Fibroblast of villous mesenchyme (primary cell): ENCODE measurements around the gene C1GALT1C1L. TPM values are rescaled to one million over a fixed set of nuclear protein-coding genes. Genes with fewer than 3 reads are reported as not detected.

ENCODE experiments used
- DNase-seq: peaks from one replicate; pipeline ENCODE4 v3.0.0-alpha.2; 2010; ENCODE audit warnings: low read depth
- H3K4me3 ChIP-seq: 2 replicates; pipeline ENCODE4 v1.5.1; 2011; ENCODE audit warnings: low read depth, mild to moderate bottlenecking, low read length
- total RNA-seq: library from RNA; depleted of rRNA; stranded (reverse); fragments of >200 nt; gene quantifications from 2 replicates; pipeline ENCODE4 v1.2.3, GENCODE V29; 2012
- TF ChIP-seq, protein P1 (sequence below): IDR thresholded peaks from 2 replicates; pipeline ENCODE4 v1.5.1; 2012; ENCODE audit warnings: low read depth, mild to moderate bottlenecking, low read length; ENCODE audit not compliant: insufficient read depth

The C1GALT1C1L gene
- total RNA-seq, 1 donor, result 0.86 TPM

DNA sequence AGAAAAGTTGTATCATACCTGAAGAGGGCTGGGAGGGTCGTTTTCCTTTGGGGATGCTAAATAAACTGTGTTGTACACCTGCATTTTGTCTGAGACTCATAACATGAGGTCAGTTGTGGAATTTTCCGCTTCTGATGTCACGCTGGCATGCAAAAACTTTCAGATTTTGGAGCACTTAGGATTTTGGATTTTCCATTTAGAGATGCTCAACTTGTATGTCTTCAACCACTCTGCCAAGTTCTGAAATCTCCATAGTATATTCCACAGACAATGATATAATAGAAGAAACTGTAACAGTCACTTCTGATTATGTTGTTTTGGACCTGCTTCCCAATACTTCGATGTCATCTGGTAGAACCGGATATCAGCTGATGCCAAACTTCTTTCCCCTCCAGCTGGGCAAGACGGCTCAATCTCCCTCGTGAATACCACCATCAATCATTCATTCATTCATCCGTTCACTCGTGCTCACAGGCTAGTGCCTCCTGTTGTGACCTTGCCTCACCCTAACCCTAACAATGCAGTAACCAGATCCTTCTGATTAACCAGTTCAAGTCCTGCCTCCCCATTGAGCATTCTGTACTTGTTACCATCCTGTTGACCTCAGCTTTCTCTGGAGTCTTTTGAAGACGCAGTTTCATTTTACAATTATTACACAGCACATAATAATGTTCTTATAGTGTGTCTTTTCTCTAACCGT lies 44.5 kb downstream of the C1GALT1C1L start:
- TF ChIP-seq, protein P1, sequence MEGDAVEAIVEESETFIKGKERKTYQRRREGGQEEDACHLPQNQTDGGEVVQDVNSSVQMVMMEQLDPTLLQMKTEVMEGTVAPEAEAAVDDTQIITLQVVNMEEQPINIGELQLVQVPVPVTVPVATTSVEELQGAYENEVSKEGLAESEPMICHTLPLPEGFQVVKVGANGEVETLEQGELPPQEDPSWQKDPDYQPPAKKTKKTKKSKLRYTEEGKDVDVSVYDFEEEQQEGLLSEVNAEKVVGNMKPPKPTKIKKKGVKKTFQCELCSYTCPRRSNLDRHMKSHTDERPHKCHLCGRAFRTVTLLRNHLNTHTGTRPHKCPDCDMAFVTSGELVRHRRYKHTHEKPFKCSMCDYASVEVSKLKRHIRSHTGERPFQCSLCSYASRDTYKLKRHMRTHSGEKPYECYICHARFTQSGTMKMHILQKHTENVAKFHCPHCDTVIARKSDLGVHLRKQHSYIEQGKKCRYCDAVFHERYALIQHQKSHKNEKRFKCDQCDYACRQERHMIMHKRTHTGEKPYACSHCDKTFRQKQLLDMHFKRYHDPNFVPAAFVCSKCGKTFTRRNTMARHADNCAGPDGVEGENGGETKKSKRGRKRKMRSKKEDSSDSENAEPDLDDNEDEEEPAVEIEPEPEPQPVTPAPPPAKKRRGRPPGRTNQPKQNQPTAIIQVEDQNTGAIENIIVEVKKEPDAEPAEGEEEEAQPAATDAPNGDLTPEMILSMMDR, result no peak
- H3K4me3 ChIP-seq, result no peak overlapping the region
- DNase-seq, result no peak

Other genes with a start within 250 kb of the C1GALT1C1L start
- 23.2 and 33.2 TPM in 2 replicates for gene THADA, start 80.4 kb downstream of the C1GALT1C1L start, total RNA-seq
- 3.9 and 7.3 TPM in 2 replicates for gene PLEKHH2, start 39.2 kb downstream of the C1GALT1C1L start, total RNA-seq
- 17.4 and 28.9 TPM in 2 replicates for gene DYNC2LI1, start 97.6 kb upstream of the C1GALT1C1L start, total RNA-seq
- gene ABCG5, start 162.4 kb upstream of the C1GALT1C1L start, total RNA-seq, result not detected in 2 replicates
- not detected in 2 replicates for gene ABCG8, start 162.5 kb upstream of the C1GALT1C1L start, total RNA-seq